Liver (tissue), 3 donors: Measurements from ENCODE around the gene LMOD3.

Experiments used
- FOXA1 ChIP-seq: IDR thresholded peaks from 2 replicates; pipeline ENCODE4 v1.6.1; 2016; ENCODE audit warnings: antibody characterized with exemption
- JUND ChIP-seq, 2 donors: IDR thresholded peaks; 2 replicates each; pipeline ENCODE4 v1.6.1; 2016; ENCODE audit warnings: antibody characterized with exemption in 2 of 2
- RAD21 ChIP-seq, 2 donors: IDR thresholded peaks; 2 replicates each; pipeline ENCODE4 v1.6.1; 2016; ENCODE audit warnings: antibody characterized with exemption in 2 of 2, mild to moderate bottlenecking in 2 of 2
- SP1 ChIP-seq: IDR thresholded peaks from 2 replicates; pipeline ENCODE4 v1.6.1; 2018; ENCODE audit warnings: antibody characterized with exemption, mild to moderate bottlenecking
- TAF1 ChIP-seq: conservative IDR thresholded peaks from 2 replicates; pipeline ENCODE4 v1.6.1; 2016; ENCODE audit warnings: antibody characterized with exemption, mild to moderate bottlenecking
- YY1 ChIP-seq: IDR thresholded peaks from 2 replicates; pipeline ENCODE4 v1.6.1; 2016; ENCODE audit warnings: antibody characterized with exemption, mild to moderate bottlenecking
- TF ChIP-seq, protein P1 (sequence below): fragments of 150-350 bp; IDR thresholded peaks from 2 replicates; pipeline ENCODE4 v1.5.1; 2017; ENCODE audit warnings: improper control_type of control experiment, low read depth, low read length; ENCODE audit not compliant: missing input control
- TF ChIP-seq, protein P2 (sequence below): IDR thresholded peaks from 2 replicates; pipeline ENCODE4 v1.6.1; 2016; ENCODE audit warnings: antibody characterized with exemption
- TF ChIP-seq, protein P3 (sequence below): IDR thresholded peaks from 2 replicates; pipeline ENCODE4 v1.6.1; 2016; ENCODE audit warnings: antibody characterized with exemption
- TF ChIP-seq, protein P4 (sequence below): IDR thresholded peaks from 2 replicates; pipeline ENCODE4 v1.6.1; 2016; ENCODE audit warnings: antibody characterized with exemption
- TF ChIP-seq, protein P5 (sequence below): IDR thresholded peaks from 2 replicates; pipeline ENCODE4 v1.6.1; 2016; ENCODE audit warnings: antibody characterized with exemption, mild to moderate bottlenecking
- donor health status: healthy.
- donor health status: healthy.

DNA sequence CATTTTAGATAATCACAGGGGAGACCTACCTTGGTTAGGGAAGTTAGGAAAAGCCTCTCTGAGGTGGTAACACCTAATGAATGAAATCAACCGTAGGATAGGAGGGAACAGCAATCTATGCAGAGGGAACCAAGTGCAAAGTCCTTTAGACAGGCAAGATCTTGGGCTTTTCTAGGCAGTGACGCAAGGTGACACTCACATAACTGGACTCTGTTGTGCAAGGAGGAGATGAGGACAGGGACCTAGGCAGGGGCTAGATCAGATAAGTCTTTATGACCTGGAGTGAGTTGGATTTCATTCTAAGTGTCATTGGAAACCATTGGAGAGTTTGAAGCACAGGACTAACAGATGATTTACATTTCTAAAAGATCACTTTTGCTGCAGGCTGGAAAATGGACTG is 4.6 kb upstream of the LMOD3 start:
- TF ChIP-seq, protein P1, sequence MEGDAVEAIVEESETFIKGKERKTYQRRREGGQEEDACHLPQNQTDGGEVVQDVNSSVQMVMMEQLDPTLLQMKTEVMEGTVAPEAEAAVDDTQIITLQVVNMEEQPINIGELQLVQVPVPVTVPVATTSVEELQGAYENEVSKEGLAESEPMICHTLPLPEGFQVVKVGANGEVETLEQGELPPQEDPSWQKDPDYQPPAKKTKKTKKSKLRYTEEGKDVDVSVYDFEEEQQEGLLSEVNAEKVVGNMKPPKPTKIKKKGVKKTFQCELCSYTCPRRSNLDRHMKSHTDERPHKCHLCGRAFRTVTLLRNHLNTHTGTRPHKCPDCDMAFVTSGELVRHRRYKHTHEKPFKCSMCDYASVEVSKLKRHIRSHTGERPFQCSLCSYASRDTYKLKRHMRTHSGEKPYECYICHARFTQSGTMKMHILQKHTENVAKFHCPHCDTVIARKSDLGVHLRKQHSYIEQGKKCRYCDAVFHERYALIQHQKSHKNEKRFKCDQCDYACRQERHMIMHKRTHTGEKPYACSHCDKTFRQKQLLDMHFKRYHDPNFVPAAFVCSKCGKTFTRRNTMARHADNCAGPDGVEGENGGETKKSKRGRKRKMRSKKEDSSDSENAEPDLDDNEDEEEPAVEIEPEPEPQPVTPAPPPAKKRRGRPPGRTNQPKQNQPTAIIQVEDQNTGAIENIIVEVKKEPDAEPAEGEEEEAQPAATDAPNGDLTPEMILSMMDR: no peak
- TF ChIP-seq, protein P2, sequence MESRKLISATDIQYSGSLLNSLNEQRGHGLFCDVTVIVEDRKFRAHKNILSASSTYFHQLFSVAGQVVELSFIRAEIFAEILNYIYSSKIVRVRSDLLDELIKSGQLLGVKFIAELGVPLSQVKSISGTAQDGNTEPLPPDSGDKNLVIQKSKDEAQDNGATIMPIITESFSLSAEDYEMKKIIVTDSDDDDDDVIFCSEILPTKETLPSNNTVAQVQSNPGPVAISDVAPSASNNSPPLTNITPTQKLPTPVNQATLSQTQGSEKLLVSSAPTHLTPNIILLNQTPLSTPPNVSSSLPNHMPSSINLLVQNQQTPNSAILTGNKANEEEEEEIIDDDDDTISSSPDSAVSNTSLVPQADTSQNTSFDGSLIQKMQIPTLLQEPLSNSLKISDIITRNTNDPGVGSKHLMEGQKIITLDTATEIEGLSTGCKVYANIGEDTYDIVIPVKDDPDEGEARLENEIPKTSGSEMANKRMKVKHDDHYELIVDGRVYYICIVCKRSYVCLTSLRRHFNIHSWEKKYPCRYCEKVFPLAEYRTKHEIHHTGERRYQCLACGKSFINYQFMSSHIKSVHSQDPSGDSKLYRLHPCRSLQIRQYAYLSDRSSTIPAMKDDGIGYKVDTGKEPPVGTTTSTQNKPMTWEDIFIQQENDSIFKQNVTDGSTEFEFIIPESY: no peak
- TF ChIP-seq TAF1: no peak
- no peak for TF ChIP-seq SP1
- TF ChIP-seq, protein P3, sequence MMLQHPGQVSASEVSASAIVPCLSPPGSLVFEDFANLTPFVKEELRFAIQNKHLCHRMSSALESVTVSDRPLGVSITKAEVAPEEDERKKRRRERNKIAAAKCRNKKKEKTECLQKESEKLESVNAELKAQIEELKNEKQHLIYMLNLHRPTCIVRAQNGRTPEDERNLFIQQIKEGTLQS: no peak
- TF ChIP-seq, protein P4, sequence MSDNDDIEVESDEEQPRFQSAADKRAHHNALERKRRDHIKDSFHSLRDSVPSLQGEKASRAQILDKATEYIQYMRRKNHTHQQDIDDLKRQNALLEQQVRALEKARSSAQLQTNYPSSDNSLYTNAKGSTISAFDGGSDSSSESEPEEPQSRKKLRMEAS: no peak
- TF ChIP-seq, protein P5, sequence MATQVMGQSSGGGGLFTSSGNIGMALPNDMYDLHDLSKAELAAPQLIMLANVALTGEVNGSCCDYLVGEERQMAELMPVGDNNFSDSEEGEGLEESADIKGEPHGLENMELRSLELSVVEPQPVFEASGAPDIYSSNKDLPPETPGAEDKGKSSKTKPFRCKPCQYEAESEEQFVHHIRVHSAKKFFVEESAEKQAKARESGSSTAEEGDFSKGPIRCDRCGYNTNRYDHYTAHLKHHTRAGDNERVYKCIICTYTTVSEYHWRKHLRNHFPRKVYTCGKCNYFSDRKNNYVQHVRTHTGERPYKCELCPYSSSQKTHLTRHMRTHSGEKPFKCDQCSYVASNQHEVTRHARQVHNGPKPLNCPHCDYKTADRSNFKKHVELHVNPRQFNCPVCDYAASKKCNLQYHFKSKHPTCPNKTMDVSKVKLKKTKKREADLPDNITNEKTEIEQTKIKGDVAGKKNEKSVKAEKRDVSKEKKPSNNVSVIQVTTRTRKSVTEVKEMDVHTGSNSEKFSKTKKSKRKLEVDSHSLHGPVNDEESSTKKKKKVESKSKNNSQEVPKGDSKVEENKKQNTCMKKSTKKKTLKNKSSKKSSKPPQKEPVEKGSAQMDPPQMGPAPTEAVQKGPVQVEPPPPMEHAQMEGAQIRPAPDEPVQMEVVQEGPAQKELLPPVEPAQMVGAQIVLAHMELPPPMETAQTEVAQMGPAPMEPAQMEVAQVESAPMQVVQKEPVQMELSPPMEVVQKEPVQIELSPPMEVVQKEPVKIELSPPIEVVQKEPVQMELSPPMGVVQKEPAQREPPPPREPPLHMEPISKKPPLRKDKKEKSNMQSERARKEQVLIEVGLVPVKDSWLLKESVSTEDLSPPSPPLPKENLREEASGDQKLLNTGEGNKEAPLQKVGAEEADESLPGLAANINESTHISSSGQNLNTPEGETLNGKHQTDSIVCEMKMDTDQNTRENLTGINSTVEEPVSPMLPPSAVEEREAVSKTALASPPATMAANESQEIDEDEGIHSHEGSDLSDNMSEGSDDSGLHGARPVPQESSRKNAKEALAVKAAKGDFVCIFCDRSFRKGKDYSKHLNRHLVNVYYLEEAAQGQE: no peak
- no peak for TF ChIP-seq FOXA1
- no peak for TF ChIP-seq RAD21 (IDR thresholded peaks at IDR 0.05)
- TF ChIP-seq JUND (IDR thresholded peaks at IDR 0.05): no peak
- no peak for TF ChIP-seq YY1
